GM23338 (cell line): Measurements from ENCODE around the gene PPP1R16B. TPM values are rescaled to one million over a fixed set of nuclear protein-coding genes. Genes with fewer than 3 reads are reported as not detected.

Experiments
- ATAC-seq: fragments of 200-7000 bp; cut with Tn5 transposase; 3 replicates; pipeline ENCODE4 v1.9.1; 2020
- DNase-seq: peaks from one replicate; pipeline ENCODE4 v3.0.0-alpha.2; 2015; ENCODE audit warnings: low spot score
- H2AFZ ChIP-seq: fragments of 200-600 bp; sonication (generic); 2 replicates; pipeline ENCODE4 v1.8.0; 2016; ENCODE audit warnings: antibody characterized with exemption, mild to moderate bottlenecking, moderate library complexity
- H3F3A ChIP-seq: fragments of 200-600 bp; sonication (generic); replicated peaks from 2 replicates; pipeline ENCODE4 v1.8.0; 2017; ENCODE audit warnings: antibody characterized with exemption, mixed run types, low read depth
- H3K27ac ChIP-seq: fragments of 200-600 bp; sonication (generic); 2 replicates; pipeline ENCODE4 v1.6.1; 2016; ENCODE audit warnings: low read depth
- H3K27me3 ChIP-seq: fragments of 200-600 bp; sonication (generic); 2 replicates; pipeline ENCODE4 v1.8.0; 2016; ENCODE audit warnings: mild to moderate bottlenecking, mixed run types, moderate library complexity; ENCODE audit not compliant: insufficient read depth
- H3K36me3 ChIP-seq: fragments of 200-600 bp; sonication (generic); 2 replicates; pipeline ENCODE4 v1.8.0; 2016; ENCODE audit warnings: mild to moderate bottlenecking; ENCODE audit not compliant: insufficient read depth
- H3K4me1 ChIP-seq: fragments of 200-600 bp; sonication (generic); 2 replicates; pipeline ENCODE4 v1.8.0; 2016; ENCODE audit warnings: mild to moderate bottlenecking, moderate library complexity; ENCODE audit not compliant: insufficient read depth
- H3K4me2 ChIP-seq: fragments of 200-600 bp; sonication (generic); 2 replicates; pipeline ENCODE4 v1.7.1; 2017; ENCODE audit warnings: mixed run types
- H3K4me3 ChIP-seq: fragments of 200-600 bp; sonication (generic); 2 replicates; pipeline ENCODE4 v1.6.1; 2016; ENCODE audit warnings: mixed run types
- H3K79me2 ChIP-seq: fragments of 200-600 bp; sonication (generic); replicated peaks from 2 replicates; pipeline ENCODE4 v1.8.0; 2017; ENCODE audit warnings: mild to moderate bottlenecking; ENCODE audit not compliant: insufficient read depth
- H3K9me2 ChIP-seq: fragments of 200-600 bp; sonication (generic); 2 replicates; pipeline ENCODE4 v1.8.0; 2017; ENCODE audit not compliant: insufficient read depth
- H4K20me1 ChIP-seq: fragments of 200-600 bp; sonication (generic); replicated peaks from 2 replicates; pipeline ENCODE4 v1.8.0; 2017; ENCODE audit warnings: mild to moderate bottlenecking; ENCODE audit not compliant: insufficient read depth
- H3K27ac Mint-ChIP-seq: 2 replicates; pipeline ENCODE4 v1.8.0; 2020; ENCODE audit warnings: inconsistent platforms, mild to moderate bottlenecking, moderate library complexity, mixed read lengths
- H3K27me3 Mint-ChIP-seq: 3 replicates; pipeline ENCODE4 v1.8.0; 2022; ENCODE audit warnings: low read depth, mild to moderate bottlenecking, moderate library complexity, mixed read lengths, inconsistent platforms; ENCODE audit not compliant: insufficient read depth, poor library complexity
- H3K36me3 Mint-ChIP-seq: 3 replicates; pipeline ENCODE4 v1.8.0; 2021; ENCODE audit warnings: low read depth, mild to moderate bottlenecking, inconsistent platforms, moderate library complexity, mixed read lengths
- H3K4me1 Mint-ChIP-seq: 3 replicates; pipeline ENCODE4 v1.8.0; 2020; ENCODE audit warnings: mild to moderate bottlenecking, inconsistent platforms, mixed read lengths
- H3K4me3 Mint-ChIP-seq: 3 replicates; pipeline ENCODE4 v1.8.0; 2021; ENCODE audit warnings: moderate library complexity, mild to moderate bottlenecking, inconsistent platforms, mixed read lengths
- H3K9me3 Mint-ChIP-seq: 3 replicates; pipeline ENCODE4 v1.8.0; 2020; ENCODE audit warnings: moderate library complexity, mild to moderate bottlenecking, inconsistent platforms, mixed read lengths
- CREB1 ChIP-seq: fragments of 250-450 bp; sonication (Bioruptor Pico); IDR thresholded peaks from 2 replicates; pipeline ENCODE4 v1.5.0; 2020; ENCODE audit warnings: low read depth, mild to moderate bottlenecking, moderate library complexity
- EZH2phosphoT487 ChIP-seq: fragments of 200-600 bp; sonication (generic); IDR thresholded peaks from one replicate; pipeline ENCODE4 v1.8.1; 2018; ENCODE audit warnings: antibody characterized with exemption; ENCODE audit not compliant: unreplicated experiment
- NANOG ChIP-seq: IDR thresholded peaks from 2 replicates; pipeline ENCODE4 v1.6.1; 2016; ENCODE audit warnings: antibody characterized with exemption, borderline replicate concordance
- POLR2AphosphoS5 ChIP-seq: IDR thresholded peaks from 2 replicates; pipeline ENCODE4 v1.6.1; 2016; ENCODE audit warnings: antibody characterized with exemption, low read depth
- STAT1 ChIP-seq: IDR thresholded peaks from one replicate; pipeline ENCODE4 v1.6.1; 2016; ENCODE audit warnings: antibody characterized with exemption; ENCODE audit not compliant: unreplicated experiment
- ZNF114 ChIP-seq: fragments of 250-450 bp; sonication (Bioruptor Pico); IDR thresholded peaks from 2 replicates; pipeline ENCODE4 v1.5.0; 2020; ENCODE audit warnings: mild to moderate bottlenecking, moderate library complexity
- ZNF331 ChIP-seq: fragments of 250-450 bp; sonication (Bioruptor Pico); IDR thresholded peaks from 2 replicates; pipeline ENCODE4 v1.5.0; 2020; ENCODE audit warnings: low read depth, mild to moderate bottlenecking, moderate library complexity
- polyA plus RNA-seq: library from polyadenylated mRNA; unstranded; fragments of >200 nt; fragmentation: Nextera tagmentation; extraction: Ambion mirVana; gene quantifications from 2 replicates; pipeline ENCODE4 v1.2.1, GENCODE V29; 2016
- total RNA-seq: library from RNA; depleted of rRNA; stranded (reverse); fragments of >200 nt; shearing (Covaris generic); gene quantifications from 2 replicates; pipeline ENCODE4 v1.2.3, GENCODE V29; 2014
- TF ChIP-seq, protein P1 (sequence below): IDR thresholded peaks from 2 replicates; pipeline ENCODE4 v1.6.1; 2016; ENCODE audit warnings: antibody characterized with exemption
- TF ChIP-seq, protein P2 (sequence below): fragments of 250-450 bp; sonication (Bioruptor Pico); IDR thresholded peaks from 2 replicates; pipeline ENCODE4 v1.5.0; 2020; ENCODE audit warnings: mild to moderate bottlenecking, moderate library complexity
- TF ChIP-seq, protein P3 (sequence below), 2 experiments: fragments of 200-600 bp in 1 of 2; sonication (generic) in 1 of 2; conservative IDR thresholded peaks; 2 replicates each; pipeline versions ENCODE4 v1.5.1 to v1.6.1; 2016 to 2017; ENCODE audit warnings: antibody characterized with exemption in 2 of 2, low read depth in 2 of 2, mild to moderate bottlenecking in 2 of 2, moderate library complexity in 1 of 2

The PPP1R16B gene
- total and polyA plus RNA-seq, 2 experiments from 2014 or later: 1.6 to 11.5 TPM

DNA sequence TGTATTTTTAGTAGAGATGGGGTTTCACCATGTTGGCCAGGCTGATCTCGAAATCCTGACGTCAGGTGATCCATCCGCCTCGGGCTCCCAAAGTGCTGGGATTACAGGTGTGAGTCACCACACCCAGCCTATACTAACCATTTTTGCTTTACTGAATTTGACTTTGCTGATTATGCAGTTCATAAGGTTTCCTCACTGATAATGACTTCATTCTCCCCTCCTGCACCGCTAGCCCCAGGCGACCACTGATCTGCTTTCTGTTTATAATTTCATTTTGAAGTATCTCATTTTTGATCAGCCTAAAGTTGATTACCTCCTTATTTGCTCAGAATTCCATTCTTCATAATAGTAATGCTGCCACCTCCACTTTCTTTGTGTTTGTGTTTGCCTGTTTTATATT lies 72.0 kb downstream of the PPP1R16B start:
- H3K4me2 ChIP-seq: no peak overlapping the region
- H3K27ac ChIP-seq: no peak overlapping the region
- H3K36me3 ChIP-seq: no peaks in the 10 kb centered on the region
- H3K27me3 Mint-ChIP-seq: peaks cover 6% of the 10 kb centered on the region
- no peaks in the 10 kb centered on the region for H3K9me3 Mint-ChIP-seq
- no peaks in the 10 kb centered on the region; the same call in 2 of the 3 replicates for H3K36me3 Mint-ChIP-seq
- H3K27ac Mint-ChIP-seq: no peak overlapping the region
- H3K4me1 ChIP-seq: peaks cover 7% of the 10 kb centered on the region
- peaks cover 18% of the 10 kb centered on the region for H3K4me1 Mint-ChIP-seq
- no peaks in the 10 kb centered on the region for H3F3A ChIP-seq
- no peaks in the 10 kb centered on the region for H3K79me2 ChIP-seq
- H4K20me1 ChIP-seq: no peaks in the 10 kb centered on the region; the same call in 1 of the 2 replicates
- DNase-seq (no peak), ATAC-seq (no peak)
- no peak overlapping the region for H3K4me3 ChIP-seq
- no peak overlapping the region for H2AFZ ChIP-seq
- H3K9me2 ChIP-seq: no peaks in the 10 kb centered on the region
- H3K4me3 Mint-ChIP-seq: no peak overlapping the region
- H3K27me3 ChIP-seq: no peaks in the 10 kb centered on the region
- TF ChIP-seq, protein P1, sequence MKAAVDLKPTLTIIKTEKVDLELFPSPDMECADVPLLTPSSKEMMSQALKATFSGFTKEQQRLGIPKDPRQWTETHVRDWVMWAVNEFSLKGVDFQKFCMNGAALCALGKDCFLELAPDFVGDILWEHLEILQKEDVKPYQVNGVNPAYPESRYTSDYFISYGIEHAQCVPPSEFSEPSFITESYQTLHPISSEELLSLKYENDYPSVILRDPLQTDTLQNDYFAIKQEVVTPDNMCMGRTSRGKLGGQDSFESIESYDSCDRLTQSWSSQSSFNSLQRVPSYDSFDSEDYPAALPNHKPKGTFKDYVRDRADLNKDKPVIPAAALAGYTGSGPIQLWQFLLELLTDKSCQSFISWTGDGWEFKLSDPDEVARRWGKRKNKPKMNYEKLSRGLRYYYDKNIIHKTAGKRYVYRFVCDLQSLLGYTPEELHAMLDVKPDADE: no peak
- TF ChIP-seq NANOG (no peak), ZNF331 (CRISPR knock-in tag) (no peak), ZNF114 (CRISPR knock-in tag) (no peak)

DNA sequence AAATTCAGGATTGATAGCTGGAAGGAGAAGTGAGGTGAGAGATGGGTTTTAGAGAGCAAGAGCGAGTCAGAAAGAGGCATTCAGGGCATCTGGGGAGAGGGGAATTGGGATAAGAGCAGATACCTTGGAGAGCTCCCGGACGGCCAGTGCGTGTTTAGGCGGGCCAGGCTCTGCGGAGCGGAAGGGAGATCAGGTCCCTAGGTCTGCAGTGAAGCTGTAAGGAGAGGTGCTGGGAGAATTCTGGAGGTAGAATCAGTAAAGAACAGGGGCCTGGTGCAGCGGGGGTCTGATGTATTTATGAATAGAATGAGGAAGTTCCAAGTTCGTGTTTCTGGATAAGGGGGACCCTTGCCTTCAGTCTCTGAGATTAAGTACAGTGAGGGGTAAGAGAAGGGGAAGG lies 73.4 kb downstream of the PPP1R16B start:
- Mint-ChIP-seq H3K4me1 (peaks cover 23% of the 10 kb centered on the region), H3K4me3 (no peak overlapping the region; the same call in 2 of the 3 replicates), H3K27me3 (peaks cover 13% of the 10 kb centered on the region), H3K36me3 (no peaks in the 10 kb centered on the region), H3K9me3 (no peaks in the 10 kb centered on the region), H3K27ac (no peak overlapping the region)
- Histone ChIP-seq H3K79me2 (no peaks in the 10 kb centered on the region), H3K4me2 (no peak overlapping the region), H2AFZ (no peak overlapping the region), H3K4me3 (no peak overlapping the region), H3K36me3 (no peaks in the 10 kb centered on the region), H3F3A (no peaks in the 10 kb centered on the region), H4K20me1 (no peaks in the 10 kb centered on the region; the same call in 1 of the 2 replicates), H3K27ac (no peak overlapping the region), H3K9me2 (no peaks in the 10 kb centered on the region), H3K4me1 (peaks cover 7% of the 10 kb centered on the region), H3K27me3 (no peaks in the 10 kb centered on the region)
- ATAC-seq: peak; percentile 92
- peak; percentile 87 for DNase-seq
- TF ChIP-seq, protein P2, sequence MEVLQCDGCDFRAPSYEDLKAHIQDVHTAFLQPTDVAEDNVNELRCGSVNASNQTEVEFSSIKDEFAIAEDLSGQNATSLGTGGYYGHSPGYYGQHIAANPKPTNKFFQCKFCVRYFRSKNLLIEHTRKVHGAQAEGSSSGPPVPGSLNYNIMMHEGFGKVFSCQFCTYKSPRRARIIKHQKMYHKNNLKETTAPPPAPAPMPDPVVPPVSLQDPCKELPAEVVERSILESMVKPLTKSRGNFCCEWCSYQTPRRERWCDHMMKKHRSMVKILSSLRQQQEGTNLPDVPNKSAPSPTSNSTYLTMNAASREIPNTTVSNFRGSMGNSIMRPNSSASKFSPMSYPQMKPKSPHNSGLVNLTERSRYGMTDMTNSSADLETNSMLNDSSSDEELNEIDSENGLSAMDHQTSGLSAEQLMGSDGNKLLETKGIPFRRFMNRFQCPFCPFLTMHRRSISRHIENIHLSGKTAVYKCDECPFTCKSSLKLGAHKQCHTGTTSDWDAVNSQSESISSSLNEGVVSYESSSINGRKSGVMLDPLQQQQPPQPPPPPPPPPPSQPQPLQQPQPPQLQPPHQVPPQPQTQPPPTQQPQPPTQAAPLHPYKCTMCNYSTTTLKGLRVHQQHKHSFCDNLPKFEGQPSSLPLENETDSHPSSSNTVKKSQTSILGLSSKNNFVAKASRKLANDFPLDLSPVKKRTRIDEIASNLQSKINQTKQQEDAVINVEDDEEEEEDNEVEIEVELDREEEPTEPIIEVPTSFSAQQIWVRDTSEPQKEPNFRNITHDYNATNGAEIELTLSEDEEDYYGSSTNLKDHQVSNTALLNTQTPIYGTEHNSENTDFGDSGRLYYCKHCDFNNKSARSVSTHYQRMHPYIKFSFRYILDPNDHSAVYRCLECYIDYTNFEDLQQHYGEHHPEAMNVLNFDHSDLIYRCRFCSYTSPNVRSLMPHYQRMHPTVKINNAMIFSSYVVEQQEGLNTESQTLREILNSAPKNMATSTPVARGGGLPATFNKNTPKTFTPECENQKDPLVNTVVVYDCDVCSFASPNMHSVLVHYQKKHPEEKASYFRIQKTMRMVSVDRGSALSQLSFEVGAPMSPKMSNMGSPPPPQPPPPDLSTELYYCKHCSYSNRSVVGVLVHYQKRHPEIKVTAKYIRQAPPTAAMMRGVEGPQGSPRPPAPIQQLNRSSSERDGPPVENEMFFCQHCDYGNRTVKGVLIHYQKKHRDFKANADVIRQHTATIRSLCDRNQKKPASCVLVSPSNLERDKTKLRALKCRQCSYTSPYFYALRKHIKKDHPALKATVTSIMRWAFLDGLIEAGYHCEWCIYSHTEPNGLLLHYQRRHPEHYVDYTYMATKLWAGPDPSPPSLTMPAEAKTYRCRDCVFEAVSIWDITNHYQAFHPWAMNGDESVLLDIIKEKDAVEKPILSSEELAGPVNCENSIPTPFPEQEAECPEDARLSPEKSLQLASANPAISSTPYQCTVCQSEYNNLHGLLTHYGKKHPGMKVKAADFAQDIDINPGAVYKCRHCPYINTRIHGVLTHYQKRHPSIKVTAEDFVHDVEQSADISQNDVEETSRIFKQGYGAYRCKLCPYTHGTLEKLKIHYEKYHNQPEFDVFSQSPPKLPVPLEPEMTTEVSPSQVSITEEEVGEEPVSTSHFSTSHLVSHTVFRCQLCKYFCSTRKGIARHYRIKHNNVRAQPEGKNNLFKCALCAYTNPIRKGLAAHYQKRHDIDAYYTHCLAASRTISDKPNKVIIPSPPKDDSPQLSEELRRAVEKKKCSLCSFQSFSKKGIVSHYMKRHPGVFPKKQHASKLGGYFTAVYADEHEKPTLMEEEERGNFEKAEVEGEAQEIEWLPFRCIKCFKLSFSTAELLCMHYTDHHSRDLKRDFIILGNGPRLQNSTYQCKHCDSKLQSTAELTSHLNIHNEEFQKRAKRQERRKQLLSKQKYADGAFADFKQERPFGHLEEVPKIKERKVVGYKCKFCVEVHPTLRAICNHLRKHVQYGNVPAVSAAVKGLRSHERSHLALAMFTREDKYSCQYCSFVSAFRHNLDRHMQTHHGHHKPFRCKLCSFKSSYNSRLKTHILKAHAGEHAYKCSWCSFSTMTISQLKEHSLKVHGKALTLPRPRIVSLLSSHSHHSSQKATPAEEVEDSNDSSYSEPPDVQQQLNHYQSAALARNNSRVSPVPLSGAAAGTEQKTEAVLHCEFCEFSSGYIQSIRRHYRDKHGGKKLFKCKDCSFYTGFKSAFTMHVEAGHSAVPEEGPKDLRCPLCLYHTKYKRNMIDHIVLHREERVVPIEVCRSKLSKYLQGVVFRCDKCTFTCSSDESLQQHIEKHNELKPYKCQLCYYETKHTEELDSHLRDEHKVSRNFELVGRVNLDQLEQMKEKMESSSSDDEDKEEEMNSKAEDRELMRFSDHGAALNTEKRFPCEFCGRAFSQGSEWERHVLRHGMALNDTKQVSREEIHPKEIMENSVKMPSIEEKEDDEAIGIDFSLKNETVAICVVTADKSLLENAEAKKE (CRISPR knock-in tag): no peak
- TF ChIP-seq EZH2phosphoT487: no peak
- no peak for TF ChIP-seq POLR2AphosphoS5
- no peak for TF ChIP-seq ZNF114 (CRISPR knock-in tag)
- no peak for TF ChIP-seq STAT1
- TF ChIP-seq, protein P1: no peak
- TF ChIP-seq, protein P3, sequence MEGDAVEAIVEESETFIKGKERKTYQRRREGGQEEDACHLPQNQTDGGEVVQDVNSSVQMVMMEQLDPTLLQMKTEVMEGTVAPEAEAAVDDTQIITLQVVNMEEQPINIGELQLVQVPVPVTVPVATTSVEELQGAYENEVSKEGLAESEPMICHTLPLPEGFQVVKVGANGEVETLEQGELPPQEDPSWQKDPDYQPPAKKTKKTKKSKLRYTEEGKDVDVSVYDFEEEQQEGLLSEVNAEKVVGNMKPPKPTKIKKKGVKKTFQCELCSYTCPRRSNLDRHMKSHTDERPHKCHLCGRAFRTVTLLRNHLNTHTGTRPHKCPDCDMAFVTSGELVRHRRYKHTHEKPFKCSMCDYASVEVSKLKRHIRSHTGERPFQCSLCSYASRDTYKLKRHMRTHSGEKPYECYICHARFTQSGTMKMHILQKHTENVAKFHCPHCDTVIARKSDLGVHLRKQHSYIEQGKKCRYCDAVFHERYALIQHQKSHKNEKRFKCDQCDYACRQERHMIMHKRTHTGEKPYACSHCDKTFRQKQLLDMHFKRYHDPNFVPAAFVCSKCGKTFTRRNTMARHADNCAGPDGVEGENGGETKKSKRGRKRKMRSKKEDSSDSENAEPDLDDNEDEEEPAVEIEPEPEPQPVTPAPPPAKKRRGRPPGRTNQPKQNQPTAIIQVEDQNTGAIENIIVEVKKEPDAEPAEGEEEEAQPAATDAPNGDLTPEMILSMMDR (conservative IDR thresholded peaks at IDR 0.05; ENCODE audit: low read depth in 2 of 2): no peak
- TF ChIP-seq CREB1: peak; percentile 35; the same call in 1 of the 2 replicates
- no peak for TF ChIP-seq ZNF331 (CRISPR knock-in tag)
